ENCODE results near the gene MYO3B.

- no peak for TF ChIP-seq EZH2phosphoT487 (IDR thresholded peaks at IDR 0.05; ENCODE audit: low read length)
- no peak for TF ChIP-seq CTCF (IDR thresholded peaks at IDR 0.05; ENCODE audit: low read length)
These were observed 418.6 kb downstream of the MYO3B start for GRCh38 chr2:170596576-170596975.
